NCI-H524 treated with DMSO at 0.1 percent for 48 hours (cell line): ENCODE results near the gene TSPAN14.
"Not testable (repeated sequence)": the region's sequence is repeated elsewhere in the genome, so short reads cannot be mapped to it uniquely, and the experiment has no call there.

Experiments
- DNase-seq: peaks from one replicate; lab custom pipeline; 2025; lab: John Stamatoyannopoulos, UW

The TSPAN14 gene

GRCh38 chr10:80471001-80471400 lies 16.9 kb downstream of the TSPAN14 start:
- DNase-seq: no peak

- DNase-seq: no peak
These were observed 17.7 kb downstream of the TSPAN14 start for GRCh38 chr10:80471715-80472233.

GRCh38 chr10:80472234-80473095 lies 18.4 kb downstream of the TSPAN14 start:
- DNase-seq: no peak

- no peak for DNase-seq
These were observed 19.1 kb downstream of the TSPAN14 start for GRCh38 chr10:80473096-80473657.

GRCh38 chr10:80473692-80474596 lies 19.8 kb downstream of the TSPAN14 start:
- DNase-seq: no peak

- DNase-seq: no peak
These were observed 20.4 kb downstream of the TSPAN14 start for GRCh38 chr10:80474597-80474910.

GRCh38 chr10:80474941-80475340 lies 20.8 kb downstream of the TSPAN14 start:
- DNase-seq: no peak

- not testable (repeated sequence) for DNase-seq
These were observed 21.5 kb downstream of the TSPAN14 start for GRCh38 chr10:80475641-80476040.

- DNase-seq: no peak
These were observed 22.6 kb downstream of the TSPAN14 start for GRCh38 chr10:80476685-80477084.

GRCh38 chr10:80477813-80478212 lies 23.7 kb downstream of the TSPAN14 start:
- DNase-seq: no peak

GRCh38 chr10:80480373-80480772 lies 26.3 kb downstream of the TSPAN14 start:
- DNase-seq: not testable (repeated sequence)

- no peak for DNase-seq
These were observed 26.7 kb downstream of the TSPAN14 start for GRCh38 chr10:80480852-80481251.

GRCh38 chr10:80484243-80484642 lies 30.1 kb downstream of the TSPAN14 start:
- no peak for DNase-seq

GRCh38 chr10:80484676-80485075 lies 30.6 kb downstream of the TSPAN14 start:
- no peak for DNase-seq

GRCh38 chr10:80485076-80485945 lies 31.2 kb downstream of the TSPAN14 start:
- DNase-seq: no peak

GRCh38 chr10:80485946-80486764 lies 32.0 kb downstream of the TSPAN14 start:
- DNase-seq: no peak

- DNase-seq: no peak
These were observed 32.8 kb downstream of the TSPAN14 start for GRCh38 chr10:80486785-80487420.

GRCh38 chr10:80487421-80487785 lies 33.3 kb downstream of the TSPAN14 start:
- DNase-seq: no peak

- no peak for DNase-seq
These were observed 33.9 kb downstream of the TSPAN14 start for GRCh38 chr10:80487791-80488538.
